Measurements from ENCODE around the gene RFC2.

- TF ChIP-seq POLR2A (IDR thresholded peaks at IDR 0.05; ENCODE audit: low read length) (no peak), GATA1 (IDR thresholded peaks at IDR 0.05; ENCODE audit: low read depth, low read length) (no peak)
Observed at GRCh38 chr7:74183142-74183541, 71.1 kb downstream of the RFC2 start.

Data from erythroblast (primary cell).